Prostate gland (tissue), 2 donors: Measurements from ENCODE around the gene ABCA1. TPM values are rescaled to one million over a fixed set of nuclear protein-coding genes. Genes with fewer than 3 reads are reported as not detected.

Source experiments
- DNase-seq: peaks from one replicate; pipeline ENCODE4 v3.0.0-alpha.2; 2019; ENCODE audit warnings: low spot score
- H3K27ac ChIP-seq, 2 donors: fragments of 200-600 bp; sonication (generic); 2 replicates each; pipeline ENCODE4 v1.5.1; 2017 to 2019
- H3K27me3 ChIP-seq: fragments of 200-600 bp; sonication (generic); replicated peaks from 2 replicates; pipeline ENCODE4 v1.5.1; 2019; ENCODE audit not compliant: insufficient read depth
- H3K36me3 ChIP-seq, 2 donors: fragments of 200-600 bp; sonication (generic); 1 replicate in 1 of 2; 2 replicates in 1 of 2; pipeline versions ENCODE4 v1.5.1 to v1.8.1; 2017 to 2019
- H3K4me1 ChIP-seq: fragments of 200-600 bp; sonication (generic); replicated peaks from 2 replicates; pipeline ENCODE4 v1.5.1; 2019
- H3K4me3 ChIP-seq, 2 donors: fragments of 200-600 bp; sonication (generic); 2 replicates each; pipeline ENCODE4 v1.5.1; 2017 to 2019
- H3K9me3 ChIP-seq: fragments of 200-600 bp; sonication (generic); 2 replicates; pipeline ENCODE4 v1.5.1; 2017
- POLR2A ChIP-seq: fragments of 450-650 bp; IDR thresholded peaks from one replicate; pipeline ENCODE4 v1.6.1; 2016; ENCODE audit warnings: antibody characterized with exemption, mild to moderate bottlenecking
- POLR2AphosphoS5 ChIP-seq: sonication (generic); formaldehyde crosslinking; IDR thresholded peaks from one replicate; pipeline ENCODE4 v1.6.1; 2017; ENCODE audit warnings: antibody characterized with exemption
- WGBS: methylation state at CpG from one replicate; pipeline ENCODE4 v1.1.5; 2018; 5-methylcytosine and 5-hydroxymethylcytosine counted together
- intact Hi-C: fragments of 100-400 bp; cut with DNase I; formaldehyde crosslinking; loops from one replicate; pipeline ENCODE4 v1.14.2; 2022
- total RNA-seq, 2 donors: library from RNA; depleted of rRNA; stranded (reverse); fragments of >200 nt; gene quantifications; one replicate each; pipeline ENCODE4 v1.1.0, GENCODE V29; 2016
- TF ChIP-seq, protein P1 (sequence below), 4 experiments: fragments of 200-600 bp in 2 of 4; fragments of 450-650 bp in 2 of 4; sonication (generic) in 2 of 4; IDR thresholded peaks; 1 replicate in 3 of 4; 2 replicates in 1 of 4; pipeline ENCODE4 v1.5.1; 2016 to 2019; ENCODE audit warnings: antibody characterized with exemption in 4 of 4, mild to moderate bottlenecking in 2 of 4, moderate library complexity in 2 of 4

The ABCA1 gene
- total RNA-seq, 2 donors from 2014 or later, result 11.0 to 63.7 TPM

GRCh38 chr9:104905931-104906330 is 22.0 kb downstream of the ABCA1 start:
- TF ChIP-seq POLR2A (no peak), POLR2AphosphoS5 (no peak)
- TF ChIP-seq, protein P1, sequence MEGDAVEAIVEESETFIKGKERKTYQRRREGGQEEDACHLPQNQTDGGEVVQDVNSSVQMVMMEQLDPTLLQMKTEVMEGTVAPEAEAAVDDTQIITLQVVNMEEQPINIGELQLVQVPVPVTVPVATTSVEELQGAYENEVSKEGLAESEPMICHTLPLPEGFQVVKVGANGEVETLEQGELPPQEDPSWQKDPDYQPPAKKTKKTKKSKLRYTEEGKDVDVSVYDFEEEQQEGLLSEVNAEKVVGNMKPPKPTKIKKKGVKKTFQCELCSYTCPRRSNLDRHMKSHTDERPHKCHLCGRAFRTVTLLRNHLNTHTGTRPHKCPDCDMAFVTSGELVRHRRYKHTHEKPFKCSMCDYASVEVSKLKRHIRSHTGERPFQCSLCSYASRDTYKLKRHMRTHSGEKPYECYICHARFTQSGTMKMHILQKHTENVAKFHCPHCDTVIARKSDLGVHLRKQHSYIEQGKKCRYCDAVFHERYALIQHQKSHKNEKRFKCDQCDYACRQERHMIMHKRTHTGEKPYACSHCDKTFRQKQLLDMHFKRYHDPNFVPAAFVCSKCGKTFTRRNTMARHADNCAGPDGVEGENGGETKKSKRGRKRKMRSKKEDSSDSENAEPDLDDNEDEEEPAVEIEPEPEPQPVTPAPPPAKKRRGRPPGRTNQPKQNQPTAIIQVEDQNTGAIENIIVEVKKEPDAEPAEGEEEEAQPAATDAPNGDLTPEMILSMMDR (IDR thresholded peaks at IDR 0.05), result no peak

GRCh38 chr9:104905153-104905901 is 22.6 kb downstream of the ABCA1 start:
- Histone ChIP-seq H3K36me3 (no peaks in the 10 kb centered on the region), H3K27ac (no peak overlapping the region), H3K27me3 (no peaks in the 10 kb centered on the region), H3K4me3 (no peak overlapping the region), H3K4me1 (no peaks in the 10 kb centered on the region), H3K9me3 (no peaks in the 10 kb centered on the region)
- 68% methylated on average over 4 of the region's 4 CpGs for WGBS
- intact Hi-C loops, result no loop called here
- no peak for TF ChIP-seq POLR2A
- TF ChIP-seq POLR2AphosphoS5, result no peak
- TF ChIP-seq, protein P1 (IDR thresholded peaks at IDR 0.05), result no peak
- no peak for DNase-seq

More at GRCh38 chr9:104905931-104906330, 22.0 kb downstream of the ABCA1 start:
- intact Hi-C loops, result no loop called here
- Histone ChIP-seq H3K27me3 (no peaks in the 10 kb centered on the region), H3K4me1 (no peaks in the 10 kb centered on the region), H3K9me3 (no peaks in the 10 kb centered on the region), H3K36me3 (no peaks in the 10 kb centered on the region), H3K4me3 (no peak overlapping the region), H3K27ac (no peak overlapping the region)
- no peak for DNase-seq
- WGBS, result 47% methylated on average over 2 of the region's 2 CpGs

DNA sequence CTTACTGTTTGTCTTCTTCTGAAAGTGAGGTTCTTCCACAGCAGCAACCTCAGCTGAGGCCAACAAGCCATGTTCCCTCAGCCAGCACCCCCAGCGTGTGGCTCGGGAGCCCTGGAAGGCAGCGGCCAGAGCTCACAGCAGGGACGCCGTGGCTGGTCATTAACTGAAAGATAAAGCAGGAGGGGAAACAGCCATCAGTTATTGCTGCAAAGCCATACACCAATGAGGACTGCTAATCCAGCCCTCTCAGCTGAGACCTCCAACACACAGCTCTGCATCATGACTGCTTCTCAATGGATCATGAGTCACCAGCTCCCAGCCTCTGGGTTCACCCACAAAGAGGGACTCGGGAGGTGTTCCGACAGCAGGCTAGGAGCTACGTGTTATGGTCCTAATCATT is 24.3 kb downstream of the ABCA1 start:
- Histone ChIP-seq H3K27me3 (no peaks in the 10 kb centered on the region), H3K27ac (no peak overlapping the region), H3K4me3 (no peak overlapping the region), H3K36me3 (no peaks in the 10 kb centered on the region), H3K9me3 (no peaks in the 10 kb centered on the region), H3K4me1 (no peaks in the 10 kb centered on the region)
- intact Hi-C loops, result no loop called here
- TF ChIP-seq, protein P1 (IDR thresholded peaks at IDR 0.05), result no peak
- TF ChIP-seq POLR2AphosphoS5 (no peak), POLR2A (no peak)
- 96% methylated on average over 8 of the region's 8 CpGs for WGBS
- no peak for DNase-seq

- Histone ChIP-seq H3K36me3 (no peaks in the 10 kb centered on the region), H3K27me3 (no peaks in the 10 kb centered on the region), H3K9me3 (no peaks in the 10 kb centered on the region), H3K4me1 (no peaks in the 10 kb centered on the region), H3K27ac (no peak overlapping the region), H3K4me3 (no peak overlapping the region)
- no peak for DNase-seq
- 58% methylated on average over 2 of the region's 2 CpGs for WGBS
- intact Hi-C loops, result no loop called here
- TF ChIP-seq, protein P1 (IDR thresholded peaks at IDR 0.05), result no peak
- TF ChIP-seq POLR2AphosphoS5 (no peak), POLR2A (no peak)
These were observed 27.1 kb downstream of the ABCA1 start for GRCh38 chr9:104900871-104901270.

DNA sequence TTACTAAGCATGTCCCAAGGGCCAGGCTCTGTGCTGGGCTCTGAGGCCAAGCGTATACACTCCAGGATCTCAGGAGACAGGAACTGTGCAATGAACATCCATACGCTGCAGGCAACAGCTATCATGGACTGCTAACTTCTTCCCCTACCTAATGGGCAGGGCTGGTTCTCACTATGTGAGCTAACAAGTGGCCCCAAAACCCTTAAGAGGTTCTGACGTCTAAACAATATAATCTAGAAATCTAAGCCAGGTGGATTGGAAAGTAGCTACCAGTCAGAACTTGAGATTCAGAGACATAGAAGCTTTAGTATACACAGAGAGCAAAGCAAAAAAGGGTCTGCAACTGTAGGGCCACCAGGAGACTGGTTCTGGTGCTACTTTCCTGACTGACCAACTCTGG is 27.6 kb downstream of the ABCA1 start:
- no peaks in the 10 kb centered on the region for H3K9me3 ChIP-seq
- intact Hi-C loops, result no loop called here
- H3K27ac ChIP-seq, result no peak overlapping the region
- H3K36me3 ChIP-seq, result no peaks in the 10 kb centered on the region
- TF ChIP-seq POLR2A (no peak), POLR2AphosphoS5 (no peak)
- TF ChIP-seq, protein P1 (IDR thresholded peaks at IDR 0.05), result no peak
- no peaks in the 10 kb centered on the region for H3K4me1 ChIP-seq
- DNase-seq, result no peak
- no peak overlapping the region for H3K4me3 ChIP-seq
- 50% methylated on average over 3 of the region's 3 CpGs for WGBS
- no peaks in the 10 kb centered on the region for H3K27me3 ChIP-seq
